Fibroblast of lung (primary cell): ENCODE measurements around the gene GAA.

ENCODE experiments used
- EZH2 ChIP-seq: IDR thresholded peaks from 2 replicates; pipeline ENCODE4 v1.5.1; 2012; ENCODE audit warnings: low read length, control low read depth, mild to moderate bottlenecking; ENCODE audit errors: missing control alignments
- TF ChIP-seq, protein P1 (sequence below), 2 donors: IDR thresholded peaks in 1 of 2; conservative IDR thresholded peaks in 1 of 2; 1 replicate in 1 of 2; 2 replicates in 1 of 2; pipeline ENCODE4 v1.5.1; 2011 to 2012; ENCODE audit warnings: low read length in 2 of 2, control low read depth in 1 of 2, inconsistent platforms in 1 of 2, low read depth in 1 of 2, mild to moderate bottlenecking in 1 of 2

DNA sequence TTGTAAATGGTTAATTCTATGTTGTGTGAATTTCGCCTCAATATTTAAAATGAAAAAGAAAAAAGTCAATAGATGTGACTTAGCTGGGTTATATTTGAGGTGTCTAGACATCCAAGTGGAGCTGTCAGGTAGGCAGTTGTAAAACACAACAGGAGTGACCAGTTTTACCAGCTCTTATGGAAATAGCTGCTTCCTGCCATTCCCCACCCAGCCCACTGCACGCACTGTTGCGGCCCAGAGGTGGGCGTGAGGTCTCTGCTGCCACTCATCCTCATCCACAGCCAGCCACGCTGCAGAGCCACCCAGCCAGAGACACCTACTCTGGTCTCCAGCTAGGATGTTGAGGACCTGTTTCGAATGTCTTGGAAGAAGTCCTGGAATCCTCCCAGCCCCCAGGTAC is 65.1 kb downstream of the GAA start:
- TF ChIP-seq, protein P1, sequence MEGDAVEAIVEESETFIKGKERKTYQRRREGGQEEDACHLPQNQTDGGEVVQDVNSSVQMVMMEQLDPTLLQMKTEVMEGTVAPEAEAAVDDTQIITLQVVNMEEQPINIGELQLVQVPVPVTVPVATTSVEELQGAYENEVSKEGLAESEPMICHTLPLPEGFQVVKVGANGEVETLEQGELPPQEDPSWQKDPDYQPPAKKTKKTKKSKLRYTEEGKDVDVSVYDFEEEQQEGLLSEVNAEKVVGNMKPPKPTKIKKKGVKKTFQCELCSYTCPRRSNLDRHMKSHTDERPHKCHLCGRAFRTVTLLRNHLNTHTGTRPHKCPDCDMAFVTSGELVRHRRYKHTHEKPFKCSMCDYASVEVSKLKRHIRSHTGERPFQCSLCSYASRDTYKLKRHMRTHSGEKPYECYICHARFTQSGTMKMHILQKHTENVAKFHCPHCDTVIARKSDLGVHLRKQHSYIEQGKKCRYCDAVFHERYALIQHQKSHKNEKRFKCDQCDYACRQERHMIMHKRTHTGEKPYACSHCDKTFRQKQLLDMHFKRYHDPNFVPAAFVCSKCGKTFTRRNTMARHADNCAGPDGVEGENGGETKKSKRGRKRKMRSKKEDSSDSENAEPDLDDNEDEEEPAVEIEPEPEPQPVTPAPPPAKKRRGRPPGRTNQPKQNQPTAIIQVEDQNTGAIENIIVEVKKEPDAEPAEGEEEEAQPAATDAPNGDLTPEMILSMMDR (conservative IDR thresholded peaks at IDR 0.05 in 1 of 2, IDR thresholded peaks at IDR 0.05 in 1 of 2; ENCODE audit: low read depth in 1 of 2, low read length in 2 of 2), result no peak
- TF ChIP-seq EZH2, result no peak
